Duodenal mucosa (tissue), 2 donors: Measurements from ENCODE around the gene NPR2.

ENCODE experiments used
- H3K27ac ChIP-seq: one replicate; pipeline ENCODE4 v1.7.0; 2013; ENCODE audit warnings: low read depth, low read length
- H3K27me3 ChIP-seq, 2 donors: one replicate each; pipeline ENCODE4 v1.7.0; 2013; ENCODE audit warnings: low read length in 2 of 2, control low read depth in 1 of 2; ENCODE audit not compliant: insufficient read depth in 2 of 2, control insufficient read depth in 1 of 2
- H3K36me3 ChIP-seq, 2 donors: one replicate each; pipeline ENCODE4 v1.7.0; 2013; ENCODE audit warnings: low read length in 2 of 2, control low read depth in 1 of 2; ENCODE audit not compliant: insufficient read depth in 2 of 2, control insufficient read depth in 1 of 2
- H3K4me1 ChIP-seq, 2 donors: one replicate each; pipeline ENCODE4 v1.7.0; 2013; ENCODE audit warnings: low read length in 2 of 2, control low read depth in 1 of 2; ENCODE audit not compliant: insufficient read depth in 2 of 2, control insufficient read depth in 1 of 2
- H3K4me3 ChIP-seq, 2 donors: one replicate each; pipeline ENCODE4 v1.7.0; 2013; ENCODE audit warnings: low read length in 2 of 2, low read depth in 1 of 2
- H3K9ac ChIP-seq, 2 donors: one replicate each; pipeline ENCODE4 v1.7.0; 2013; ENCODE audit warnings: low read length in 2 of 2, low read depth in 1 of 2
- H3K9me3 ChIP-seq, 2 donors: one replicate each; pipeline ENCODE4 v1.7.0; 2013; ENCODE audit warnings: low read length in 2 of 2, control low read depth in 1 of 2; ENCODE audit not compliant: control insufficient read depth in 1 of 2

The NPR2 gene

GRCh38 chr9:35797311-35798109 is 6.1 kb downstream of the NPR2 start:
- Histone ChIP-seq H3K9me3 (no peaks in the 10 kb centered on the region), H3K27ac (no peak overlapping the region), H3K27me3 (no peaks in the 10 kb centered on the region), H3K4me1 (peaks cover 2 to 4% of the 10 kb centered on the region in 2 donors), H3K9ac (no peak overlapping the region), H3K4me3 (no peak overlapping the region), H3K36me3 (peaks cover 8 to 28% of the 10 kb centered on the region in 2 donors)

- no peaks in the 10 kb centered on the region for H3K4me1 ChIP-seq
- no peak overlapping the region for H3K4me3 ChIP-seq
- H3K9me3 ChIP-seq, result no peaks in the 10 kb centered on the region
- peaks cover 8 to 24% of the 10 kb centered on the region in 2 donors for H3K36me3 ChIP-seq
- no peaks in the 10 kb centered on the region for H3K27me3 ChIP-seq
- no peak overlapping the region for H3K27ac ChIP-seq
- H3K9ac ChIP-seq, result no peak overlapping the region
Measured at GRCh38 chr9:35798658-35799374, 7.4 kb downstream of the NPR2 start.

GRCh38 chr9:35800530-35800929 is 9.1 kb downstream of the NPR2 start:
- peaks cover 11 to 31% of the 10 kb centered on the region in 2 donors for H3K36me3 ChIP-seq
- no peak overlapping the region for H3K9ac ChIP-seq
- H3K4me1 ChIP-seq, result no peaks in the 10 kb centered on the region
- H3K9me3 ChIP-seq, result no peaks in the 10 kb centered on the region
- H3K27ac ChIP-seq, result no peak overlapping the region
- H3K4me3 ChIP-seq, result no peak overlapping the region
- H3K27me3 ChIP-seq, result no peaks in the 10 kb centered on the region

GRCh38 chr9:35801328-35802128 is 10.1 kb downstream of the NPR2 start:
- Histone ChIP-seq H3K36me3 (peaks cover 17 to 41% of the 10 kb centered on the region in 2 donors), H3K4me3 (no peak overlapping the region), H3K27me3 (no peaks in the 10 kb centered on the region), H3K27ac (no peak overlapping the region), H3K9ac (no peak overlapping the region), H3K4me1 (no peaks in the 10 kb centered on the region), H3K9me3 (no peaks in the 10 kb centered on the region)

GRCh38 chr9:35806101-35806500 is 14.7 kb downstream of the NPR2 start:
- Histone ChIP-seq H3K27me3 (no peaks in the 10 kb centered on the region), H3K36me3 (peaks cover 16 to 65% of the 10 kb centered on the region in 2 donors), H3K9ac (no peak overlapping the region)

GRCh38 chr9:35808433-35808832 is 17.0 kb downstream of the NPR2 start:
- H3K36me3 ChIP-seq, result peaks cover 9 to 51% of the 10 kb centered on the region in 2 donors
- H3K4me1 ChIP-seq, result peaks cover 19 to 20% of the 10 kb centered on the region in 2 donors
- no peak overlapping the region for H3K9ac ChIP-seq
- H3K4me3 ChIP-seq, result no peak overlapping the region
- H3K9me3 ChIP-seq, result no peaks in the 10 kb centered on the region
- H3K27ac ChIP-seq, result no peak overlapping the region
- no peaks in the 10 kb centered on the region for H3K27me3 ChIP-seq

More at GRCh38 chr9:35806101-35806500, 14.7 kb downstream of the NPR2 start:
- H3K4me3 ChIP-seq, result no peak overlapping the region
- no peaks in the 10 kb centered on the region for H3K9me3 ChIP-seq
- H3K27ac ChIP-seq, result no peak overlapping the region
- H3K4me1 ChIP-seq, result no peaks in the 10 kb centered on the region

GRCh38 chr9:35810122-35810521 is 18.7 kb downstream of the NPR2 start:
- Histone ChIP-seq H3K27ac (no peak overlapping the region), H3K9me3 (no peaks in the 10 kb centered on the region), H3K36me3 (peaks cover 6 to 46% of the 10 kb centered on the region in 2 donors), H3K4me1 (peaks cover 29% of the 10 kb centered on the region in 2 donors), H3K9ac (no peak overlapping the region), H3K27me3 (no peaks in the 10 kb centered on the region), H3K4me3 (no peak overlapping the region)

- Histone ChIP-seq H3K9me3 (no peaks in the 10 kb centered on the region), H3K4me3 (peak overlapping the region; percentile 70 to 78), H3K27me3 (no peaks in the 10 kb centered on the region), H3K4me1 (peaks cover 29% of the 10 kb centered on the region in 2 donors), H3K27ac (no peak overlapping the region), H3K36me3 (peaks cover 0 to 33% of the 10 kb centered on the region in 2 donors), H3K9ac (peak overlapping the region in 1 of 2 donors; percentile 43)
Measured at GRCh38 chr9:35811381-35812024, 20.1 kb downstream of the NPR2 start.

GRCh38 chr9:35812025-35812602 is 20.7 kb downstream of the NPR2 start, which contains the start of gene SPAG8:
TSS of gene SPAG8 (minus strand) at chr9:35812262. CDS start at chr9:35812147, 115 bp downstream.
- Histone ChIP-seq H3K9ac (peak within 1 kb of the TSS; percentile 43 to 64), H3K4me3 (peak within 1 kb of the TSS; percentile 70 to 78), H3K36me3 (peaks cover 0 to 28% of the 10 kb centered on the region in 2 donors)

More at GRCh38 chr9:35812025-35812602, 20.7 kb downstream of the NPR2 start, which contains the start of gene SPAG8:
- Histone ChIP-seq H3K4me1 (peaks cover 29% of the 10 kb centered on the region in 2 donors), H3K27me3 (no peaks in the 10 kb centered on the region), H3K27ac (peak within 1 kb of the TSS; percentile 51), H3K9me3 (no peaks in the 10 kb centered on the region)
